NB4 (cell line): ENCODE data around the gene FAM181A.

Experiments
- MYC ChIP-seq: IDR thresholded peaks from 2 replicates; pipeline ENCODE4 v1.6.1; 2011; ENCODE audit warnings: low read depth, low read length
- POLR2A ChIP-seq: IDR thresholded peaks from 2 replicates; pipeline ENCODE4 v1.6.1; 2011; ENCODE audit warnings: mild to moderate bottlenecking; ENCODE audit not compliant: insufficient read length; ENCODE audit errors: extremely low read depth
- TF ChIP-seq, protein P1 (sequence below): IDR thresholded peaks from one replicate; pipeline ENCODE4 v1.5.1; 2012; ENCODE audit warnings: low read depth, low read length
- TF ChIP-seq, protein P2 (sequence below): IDR thresholded peaks from 2 replicates; pipeline ENCODE4 v1.6.1; 2011; ENCODE audit warnings: low read depth, low read length

DNA sequence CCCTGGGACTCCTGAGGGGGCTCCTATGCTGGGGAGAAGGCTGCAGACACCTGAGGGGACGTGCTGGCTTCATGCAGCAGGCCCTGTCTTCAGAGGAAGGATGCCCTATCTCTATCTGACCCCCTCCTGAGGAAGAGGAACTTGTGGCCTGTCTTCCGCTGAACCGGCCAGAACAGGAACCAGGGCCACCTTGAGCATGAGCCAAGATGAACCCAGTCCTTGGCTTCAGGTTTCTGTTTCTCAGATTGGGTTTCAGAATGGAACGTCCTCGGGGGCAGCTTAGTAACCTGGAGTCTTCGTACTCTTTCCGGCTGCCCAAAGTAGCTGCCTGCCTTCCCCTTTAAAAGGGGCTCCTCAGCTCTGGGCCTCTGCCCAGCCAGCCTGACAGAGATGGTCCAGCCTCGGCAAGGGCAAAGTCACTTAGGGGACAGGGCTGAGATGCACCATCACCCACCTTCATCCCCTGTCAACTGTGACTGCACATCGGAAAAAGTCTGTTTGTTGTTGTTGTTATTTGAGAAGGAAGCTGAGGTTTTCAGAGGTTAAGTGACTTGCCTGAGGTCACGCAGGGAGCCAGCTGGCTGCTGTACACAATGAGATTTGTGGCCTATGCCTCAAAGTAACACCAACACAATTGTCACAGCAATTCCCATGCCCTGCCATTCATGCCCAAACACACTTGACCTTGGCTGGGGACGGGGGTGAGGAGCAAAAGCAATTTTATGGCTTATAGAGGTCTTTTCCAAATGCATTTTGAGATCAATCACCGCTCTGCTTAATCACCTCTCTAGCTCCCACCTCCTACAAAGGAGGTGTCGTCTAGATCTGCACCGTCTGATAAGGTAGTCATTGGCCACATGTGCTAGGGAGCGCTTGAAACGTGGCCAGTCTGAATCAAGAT lies 35.8 kb downstream of the FAM181A start:
- no peak for TF ChIP-seq POLR2A
- TF ChIP-seq, protein P1, sequence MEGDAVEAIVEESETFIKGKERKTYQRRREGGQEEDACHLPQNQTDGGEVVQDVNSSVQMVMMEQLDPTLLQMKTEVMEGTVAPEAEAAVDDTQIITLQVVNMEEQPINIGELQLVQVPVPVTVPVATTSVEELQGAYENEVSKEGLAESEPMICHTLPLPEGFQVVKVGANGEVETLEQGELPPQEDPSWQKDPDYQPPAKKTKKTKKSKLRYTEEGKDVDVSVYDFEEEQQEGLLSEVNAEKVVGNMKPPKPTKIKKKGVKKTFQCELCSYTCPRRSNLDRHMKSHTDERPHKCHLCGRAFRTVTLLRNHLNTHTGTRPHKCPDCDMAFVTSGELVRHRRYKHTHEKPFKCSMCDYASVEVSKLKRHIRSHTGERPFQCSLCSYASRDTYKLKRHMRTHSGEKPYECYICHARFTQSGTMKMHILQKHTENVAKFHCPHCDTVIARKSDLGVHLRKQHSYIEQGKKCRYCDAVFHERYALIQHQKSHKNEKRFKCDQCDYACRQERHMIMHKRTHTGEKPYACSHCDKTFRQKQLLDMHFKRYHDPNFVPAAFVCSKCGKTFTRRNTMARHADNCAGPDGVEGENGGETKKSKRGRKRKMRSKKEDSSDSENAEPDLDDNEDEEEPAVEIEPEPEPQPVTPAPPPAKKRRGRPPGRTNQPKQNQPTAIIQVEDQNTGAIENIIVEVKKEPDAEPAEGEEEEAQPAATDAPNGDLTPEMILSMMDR, result no peak
- TF ChIP-seq, protein P2, sequence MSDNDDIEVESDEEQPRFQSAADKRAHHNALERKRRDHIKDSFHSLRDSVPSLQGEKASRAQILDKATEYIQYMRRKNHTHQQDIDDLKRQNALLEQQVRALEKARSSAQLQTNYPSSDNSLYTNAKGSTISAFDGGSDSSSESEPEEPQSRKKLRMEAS, result peak; percentile 32; the same call in 1 of the 2 replicates
- peak; percentile 41; the same call in 1 of the 2 replicates for TF ChIP-seq MYC
